Caco-2 (cell line): Measurements from ENCODE around the gene TTLL5. TPM values are rescaled to one million over a fixed set of nuclear protein-coding genes. Genes with fewer than 3 reads are reported as not detected.
"Not testable (repeated sequence)": the region's sequence is repeated elsewhere in the genome, so short reads cannot be mapped to it uniquely, and the experiment has no call there.

Experiments
- BruUV-seq: library from RNA; stranded (reverse); fragments of 400-500 nt; replicated peaks from 2 replicates; lab custom pipeline; 2021; lab: Mats Ljungman, UMichigan
- CTCF ChIA-PET: fragments of 300-600 bp; sonication (Branson Sonifier 250); formaldehyde crosslinking; loops from one replicate; lab custom pipeline; 2022; ENCODE audit warnings: antibody characterized with exemption; lab: Charles Lee
- POLR2A ChIA-PET: fragments of 300-600 bp; sonication (Branson Sonifier 250); formaldehyde crosslinking; loops from one replicate; lab custom pipeline; 2022; ENCODE audit warnings: antibody characterized with exemption; lab: Charles Lee
- DNase-seq, 2 experiments: peaks; one replicate each; pipeline versions ENCODE4 v3.0.0 to v3.0.0-alpha.2; 2020 to 2022
- H3K27me3 ChIP-seq: replicated peaks from 2 replicates; pipeline ENCODE4 v1.6.0; 2011; ENCODE audit warnings: low read length; ENCODE audit not compliant: control insufficient read depth, insufficient read depth
- H3K36me3 ChIP-seq: 2 replicates; pipeline ENCODE4 v1.5.1; 2011; ENCODE audit warnings: low read length; ENCODE audit not compliant: control insufficient read depth, insufficient read depth
- H3K4me1 ChIP-seq: fragments of 250-450 bp; sonication (Bioruptor Pico); 2 replicates; pipeline ENCODE4 v1.5.1; 2020; ENCODE audit warnings: mild to moderate bottlenecking
- H3K4me3 ChIP-seq: 2 replicates; pipeline ENCODE4 v1.5.1; 2011; ENCODE audit warnings: low read depth, mild to moderate bottlenecking, control low read depth, low read length
- H3K9me3 ChIP-seq: fragments of 250-450 bp; sonication (Bioruptor Pico); 2 replicates; pipeline ENCODE4 v1.5.1; 2020; ENCODE audit warnings: mild to moderate bottlenecking, moderate library complexity
- H3K27ac Mint-ChIP-seq: one replicate; pipeline ENCODE4 v1.8.0; 2022; ENCODE audit warnings: mixed read lengths; ENCODE audit not compliant: unreplicated experiment
- H3K27me3 Mint-ChIP-seq: one replicate; pipeline ENCODE4 v1.8.0; 2022; ENCODE audit warnings: mixed read lengths; ENCODE audit not compliant: insufficient read depth, unreplicated experiment
- H3K36me3 Mint-ChIP-seq: one replicate; pipeline ENCODE4 v1.8.0; 2022; ENCODE audit warnings: mild to moderate bottlenecking, mixed read lengths; ENCODE audit not compliant: insufficient read depth, unreplicated experiment
- H3K4me1 Mint-ChIP-seq: one replicate; pipeline ENCODE4 v1.8.0; 2022; ENCODE audit warnings: low read depth, mixed read lengths; ENCODE audit not compliant: unreplicated experiment
- H3K4me3 Mint-ChIP-seq: one replicate; pipeline ENCODE4 v1.8.0; 2022; ENCODE audit warnings: mild to moderate bottlenecking, moderate library complexity, mixed read lengths; ENCODE audit not compliant: unreplicated experiment
- H3K9me3 Mint-ChIP-seq: one replicate; pipeline ENCODE4 v1.8.0; 2022; ENCODE audit warnings: mixed read lengths; ENCODE audit not compliant: unreplicated experiment
- intact Hi-C: fragments of 100-400 bp; cut with micrococcal nuclease; formaldehyde crosslinking; loops from one replicate; pipeline ENCODE4 v1.10.0; 2022; ENCODE audit not compliant: unreplicated experiment
- total RNA-seq: library from RNA; stranded (reverse); gene quantifications from 2 replicates; pipeline ENCODE4 v1.2.3, GENCODE V29; 2022
- TF ChIP-seq, protein P1 (sequence below), 2 experiments: fragments of 200-600 bp in 1 of 2; IDR thresholded peaks; 1 replicate in 1 of 2; 2 replicates in 1 of 2; pipeline versions ENCODE4 v1.5.1 to v1.8.0; 2011 to 2022; ENCODE audit warnings: antibody characterized with exemption in 1 of 2, control low read depth in 1 of 2, inconsistent platforms in 1 of 2, low read depth in 1 of 2, low read length in 1 of 2, mild to moderate bottlenecking in 1 of 2, moderate library complexity in 1 of 2; ENCODE audit not compliant: insufficient read depth in 1 of 2, severe bottlenecking in 1 of 2, unreplicated experiment in 1 of 2

The TTLL5 gene
- total RNA-seq, 1 experiment from 2014 or later = 38.2 TPM

- peaks cover 13% of the 10 kb centered on the region for H3K4me1 Mint-ChIP-seq
- peak overlapping the region; percentile 50 for H3K27ac Mint-ChIP-seq
- H3K4me3 Mint-ChIP-seq = no peak overlapping the region
- Histone ChIP-seq H3K4me1 (peaks cover 8% of the 10 kb centered on the region), H3K36me3 (no peaks in the 10 kb centered on the region), H3K9me3 (no peaks in the 10 kb centered on the region), H3K27me3 (no peaks in the 10 kb centered on the region), H3K4me3 (no peak overlapping the region)
- BruUV-seq = no TSS peak
- intact Hi-C loops = no loop called here
- ChIA-PET CTCF (no interaction called here), POLR2A (no interaction called here)
- no peaks in the 10 kb centered on the region for H3K27me3 Mint-ChIP-seq
- H3K9me3 Mint-ChIP-seq = no peaks in the 10 kb centered on the region
- peaks cover 35% of the 10 kb centered on the region for H3K36me3 Mint-ChIP-seq
- TF ChIP-seq, protein P1, sequence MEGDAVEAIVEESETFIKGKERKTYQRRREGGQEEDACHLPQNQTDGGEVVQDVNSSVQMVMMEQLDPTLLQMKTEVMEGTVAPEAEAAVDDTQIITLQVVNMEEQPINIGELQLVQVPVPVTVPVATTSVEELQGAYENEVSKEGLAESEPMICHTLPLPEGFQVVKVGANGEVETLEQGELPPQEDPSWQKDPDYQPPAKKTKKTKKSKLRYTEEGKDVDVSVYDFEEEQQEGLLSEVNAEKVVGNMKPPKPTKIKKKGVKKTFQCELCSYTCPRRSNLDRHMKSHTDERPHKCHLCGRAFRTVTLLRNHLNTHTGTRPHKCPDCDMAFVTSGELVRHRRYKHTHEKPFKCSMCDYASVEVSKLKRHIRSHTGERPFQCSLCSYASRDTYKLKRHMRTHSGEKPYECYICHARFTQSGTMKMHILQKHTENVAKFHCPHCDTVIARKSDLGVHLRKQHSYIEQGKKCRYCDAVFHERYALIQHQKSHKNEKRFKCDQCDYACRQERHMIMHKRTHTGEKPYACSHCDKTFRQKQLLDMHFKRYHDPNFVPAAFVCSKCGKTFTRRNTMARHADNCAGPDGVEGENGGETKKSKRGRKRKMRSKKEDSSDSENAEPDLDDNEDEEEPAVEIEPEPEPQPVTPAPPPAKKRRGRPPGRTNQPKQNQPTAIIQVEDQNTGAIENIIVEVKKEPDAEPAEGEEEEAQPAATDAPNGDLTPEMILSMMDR (IDR thresholded peaks at IDR 0.05; ENCODE audit: insufficient read depth in 1 of 2, low read depth in 1 of 2, low read length in 1 of 2, severe bottlenecking in 1 of 2, unreplicated experiment in 1 of 2) = no peak
- DNase-seq = peak in 1 of 2 experiments; percentile 3
Observed at GRCh38 chr14:75685910-75686309, 24.9 kb downstream of the TTLL5 start.

GRCh38 chr14:75689012-75689411 is 28.0 kb downstream of the TTLL5 start:
- TF ChIP-seq, protein P1 (IDR thresholded peaks at IDR 0.05; ENCODE audit: insufficient read depth in 1 of 2, low read depth in 1 of 2, low read length in 1 of 2, severe bottlenecking in 1 of 2, unreplicated experiment in 1 of 2) = no peak
- ChIA-PET CTCF (no interaction called here), POLR2A (no interaction called here)
- DNase-seq = no peak
- H3K4me3 ChIP-seq = no peak overlapping the region
- peaks cover 13% of the 10 kb centered on the region for H3K4me1 Mint-ChIP-seq
- no TSS peak for BruUV-seq
- peaks cover 8% of the 10 kb centered on the region for H3K4me1 ChIP-seq
- H3K9me3 ChIP-seq = 0 out of 2 replicates have a peak, but pooled peaks cover 2% of the 10 kb centered on the region
- no peaks in the 10 kb centered on the region for H3K36me3 ChIP-seq
- no peak overlapping the region for H3K4me3 Mint-ChIP-seq
- H3K27me3 Mint-ChIP-seq = no peaks in the 10 kb centered on the region
- no peak overlapping the region for H3K27ac Mint-ChIP-seq
- H3K27me3 ChIP-seq = no peaks in the 10 kb centered on the region
- peaks cover 40% of the 10 kb centered on the region for H3K36me3 Mint-ChIP-seq
- intact Hi-C loops = no loop called here
- peaks cover 16% of the 10 kb centered on the region for H3K9me3 Mint-ChIP-seq

GRCh38 chr14:75690010-75690409 is 29.0 kb downstream of the TTLL5 start:
- H3K27me3 ChIP-seq = no peaks in the 10 kb centered on the region

GRCh38 chr14:75695025-75695424 is 34.0 kb downstream of the TTLL5 start:
- H3K36me3 ChIP-seq, H3K27ac Mint-ChIP-seq, CTCF ChIA-PET, H3K4me1 Mint-ChIP-seq, intact Hi-C loops, H3K4me3 Mint-ChIP-seq, POLR2A ChIA-PET, BruUV-seq, H3K4me3 ChIP-seq, H3K4me1 ChIP-seq, H3K9me3 ChIP-seq, H3K27me3 ChIP-seq, DNase-seq, H3K27me3 Mint-ChIP-seq: not testable (repeated sequence)
- Mint-ChIP-seq H3K36me3 (peaks cover 42% of the 10 kb centered on the region), H3K9me3 (peaks cover 16% of the 10 kb centered on the region)

More at GRCh38 chr14:75690010-75690409, 29.0 kb downstream of the TTLL5 start:
- TF ChIP-seq, protein P1 (IDR thresholded peaks at IDR 0.05; ENCODE audit: insufficient read depth in 1 of 2, low read depth in 1 of 2, low read length in 1 of 2, severe bottlenecking in 1 of 2, unreplicated experiment in 1 of 2) = no peak
- Histone ChIP-seq H3K36me3 (no peaks in the 10 kb centered on the region), H3K4me1 (peaks cover 8% of the 10 kb centered on the region), H3K9me3 (0 out of 2 replicates have a peak, but pooled peaks cover 2% of the 10 kb centered on the region), H3K4me3 (no peak overlapping the region)
- intact Hi-C loops = no loop called here
- no peak for DNase-seq
- ChIA-PET POLR2A (no interaction called here), CTCF (no interaction called here)
- H3K27ac Mint-ChIP-seq = no peak overlapping the region
- H3K36me3 Mint-ChIP-seq = peaks cover 48% of the 10 kb centered on the region
- no peak overlapping the region for H3K4me3 Mint-ChIP-seq
- BruUV-seq = no TSS peak
- no peaks in the 10 kb centered on the region for H3K27me3 Mint-ChIP-seq
- H3K9me3 Mint-ChIP-seq = peaks cover 16% of the 10 kb centered on the region
- peaks cover 7% of the 10 kb centered on the region for H3K4me1 Mint-ChIP-seq
